AG20443 (cell line): ENCODE measurements around the gene MTCH1.
"Not testable (repeated sequence)": the region's sequence is repeated elsewhere in the genome, so short reads cannot be mapped to it uniquely, and the experiment has no call there.

Experiments used
- DNase-seq: peaks from one replicate; pipeline ENCODE4 v3.0.0; 2012; ENCODE audit warnings: low spot score, mixed read lengths

Gene MTCH1

DNA sequence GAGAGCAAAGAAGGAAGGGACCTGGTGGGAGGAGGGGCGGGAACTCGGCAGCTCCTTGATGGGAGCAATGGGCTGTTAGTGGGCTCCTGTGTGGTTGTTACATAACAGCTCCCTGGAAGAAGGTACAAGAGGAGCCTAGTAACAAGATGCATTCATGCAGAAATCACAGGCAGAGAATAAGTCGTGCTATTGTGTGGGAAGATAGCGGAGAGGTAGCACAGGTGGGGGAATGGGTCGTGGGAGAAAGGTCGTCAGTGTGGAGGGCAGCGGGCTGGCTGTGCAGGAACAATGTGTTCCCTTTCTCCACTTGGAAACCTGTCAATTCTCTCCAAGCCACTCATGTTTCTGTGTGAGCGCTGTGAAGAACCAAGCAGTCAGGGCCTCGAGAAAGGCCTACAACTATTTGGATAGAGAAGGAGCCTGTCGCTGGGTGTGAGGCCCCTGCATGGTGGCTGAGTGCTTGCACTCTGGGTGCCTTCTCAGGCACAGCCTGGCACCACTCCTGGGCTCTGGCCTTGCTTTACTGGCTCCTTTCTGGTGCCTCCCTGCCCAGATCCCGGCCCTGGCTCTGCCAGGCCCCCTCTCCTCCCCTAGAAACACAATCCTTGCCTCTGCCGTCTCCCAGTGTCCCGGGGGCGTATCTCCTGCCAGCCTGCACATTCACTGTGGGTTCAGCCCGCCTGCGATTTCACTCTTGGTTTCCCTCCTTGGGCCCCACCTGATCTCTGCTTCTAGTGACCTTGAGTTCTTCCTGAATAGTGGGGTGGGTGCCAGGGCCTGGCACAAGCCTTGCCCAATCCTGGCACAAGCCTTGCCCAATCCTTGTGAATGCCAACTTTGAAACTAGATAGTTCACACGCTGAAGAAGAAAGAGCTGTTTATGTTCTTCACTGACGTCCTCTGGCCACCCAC, 12.1 kb upstream of the MTCH1 start:
- no peak for DNase-seq

DNA sequence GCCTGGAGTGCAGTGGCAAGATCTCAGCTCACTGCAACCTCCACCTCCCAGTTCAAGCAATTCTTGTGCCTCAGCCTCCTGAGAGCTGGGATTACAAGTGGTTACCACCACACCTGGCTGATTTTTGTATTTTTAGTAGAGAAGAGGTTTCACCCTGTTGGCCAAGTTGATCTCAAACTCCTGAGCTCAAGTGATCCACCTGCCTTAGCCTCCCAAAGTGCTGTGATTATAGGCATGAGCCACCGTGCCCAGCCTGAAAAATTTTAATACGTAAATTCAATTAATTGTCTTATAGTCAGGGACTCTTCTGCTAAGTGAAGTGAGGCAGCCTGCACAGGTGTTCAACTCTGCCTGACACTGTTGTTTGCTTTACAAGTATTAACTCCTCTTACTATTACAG, 4.4 kb upstream of the MTCH1 start:
- not testable (repeated sequence) for DNase-seq

- DNase-seq, result no peak
Observed at GRCh38 chr6:36989264-36989663, 3.3 kb upstream of the MTCH1 start.

GRCh38 chr6:36986704-36987047, 680 bp upstream of the MTCH1 start:
- DNase-seq, result no peak

DNA sequence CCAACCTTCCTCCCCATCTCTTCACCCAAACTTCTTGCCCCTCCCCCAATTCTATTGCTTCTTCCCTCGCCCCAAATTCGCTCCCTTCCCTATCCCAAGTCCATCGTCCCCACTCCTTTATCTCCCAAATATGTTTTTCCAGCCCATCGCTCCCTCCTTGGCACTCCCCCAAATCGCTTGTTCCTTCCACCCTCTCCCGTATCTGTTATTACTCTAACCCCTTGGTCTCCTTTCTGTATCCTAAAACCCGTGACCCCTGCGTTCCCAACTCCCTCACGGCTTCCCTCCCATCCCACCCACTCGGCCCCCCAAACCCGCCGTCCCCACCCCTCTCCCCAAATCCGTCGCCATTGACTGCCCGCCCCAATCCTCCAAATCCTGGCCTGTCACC, 584 bp downstream of the MTCH1 start:
- no peak for DNase-seq

GRCh38 chr6:36984581-36985416, 1.2 kb downstream of the MTCH1 start:
- peak; percentile 71 for DNase-seq

- no peak for DNase-seq
Observed at GRCh38 chr6:36983538-36983937, 2.5 kb downstream of the MTCH1 start.

DNA sequence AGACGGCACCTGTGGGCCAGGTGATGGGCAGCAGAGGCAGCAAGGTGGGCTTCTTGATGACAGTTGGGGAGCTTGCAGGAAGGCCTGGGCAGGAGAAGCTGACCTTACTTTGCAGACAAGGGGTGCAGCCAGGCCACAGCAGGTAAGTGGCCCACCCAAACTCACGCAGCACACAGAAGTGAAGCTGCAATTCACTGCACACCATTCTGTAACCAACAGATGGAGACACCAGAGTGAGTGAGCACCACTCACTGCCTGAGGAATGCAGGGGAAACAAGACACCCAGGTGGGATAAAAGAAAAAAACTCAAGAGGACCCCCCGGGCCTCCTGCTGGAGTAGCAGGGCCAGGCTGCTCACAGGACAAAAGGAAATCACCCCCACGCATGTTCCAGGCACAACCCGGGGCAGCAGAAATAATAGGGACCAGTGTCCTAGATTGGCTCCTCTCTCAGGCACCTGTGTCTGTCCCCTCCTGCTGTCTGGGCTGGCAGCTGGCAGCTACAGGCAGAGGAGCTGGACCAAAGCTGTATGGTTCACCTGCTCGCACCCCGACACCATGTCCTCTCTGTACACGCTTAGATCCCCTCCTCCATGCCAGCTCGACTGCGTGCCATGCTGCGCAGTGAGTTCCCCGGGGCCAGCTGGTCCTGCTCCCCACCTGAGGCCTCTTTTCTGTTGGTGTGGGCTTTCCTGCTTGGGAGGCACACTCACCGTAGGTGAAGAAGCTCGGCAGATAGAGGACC, 4.9 kb downstream of the MTCH1 start:
- DNase-seq, result no peak

- DNase-seq, result no peak
Observed at GRCh38 chr6:36980129-36980528, 5.9 kb downstream of the MTCH1 start.

GRCh38 chr6:36979347-36979742, 6.7 kb downstream of the MTCH1 start:
- peak; percentile 86 for DNase-seq

GRCh38 chr6:36978421-36979346, 7.3 kb downstream of the MTCH1 start:
- no peak for DNase-seq

GRCh38 chr6:36977470-36977941, 8.5 kb downstream of the MTCH1 start:
- DNase-seq, result no peak

- no peak for DNase-seq
Observed at GRCh38 chr6:36976931-36977330, 9.1 kb downstream of the MTCH1 start.

- DNase-seq, result no peak
Observed at GRCh38 chr6:36976509-36976908, 9.5 kb downstream of the MTCH1 start.

DNA sequence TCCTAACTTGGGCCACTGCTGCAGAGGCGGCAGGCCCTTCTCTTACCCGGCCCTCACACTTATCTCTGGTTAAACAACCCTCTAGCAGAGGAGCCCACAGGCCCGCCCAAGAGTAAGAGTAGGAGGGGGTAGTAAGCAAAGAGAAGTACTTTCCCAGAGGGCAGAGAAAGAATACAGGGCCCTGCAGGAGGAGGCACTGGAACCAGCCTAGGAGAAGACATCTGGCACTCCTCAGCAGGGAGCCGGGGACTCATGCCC, 10.1 kb downstream of the MTCH1 start:
- DNase-seq, result no peak

DNA sequence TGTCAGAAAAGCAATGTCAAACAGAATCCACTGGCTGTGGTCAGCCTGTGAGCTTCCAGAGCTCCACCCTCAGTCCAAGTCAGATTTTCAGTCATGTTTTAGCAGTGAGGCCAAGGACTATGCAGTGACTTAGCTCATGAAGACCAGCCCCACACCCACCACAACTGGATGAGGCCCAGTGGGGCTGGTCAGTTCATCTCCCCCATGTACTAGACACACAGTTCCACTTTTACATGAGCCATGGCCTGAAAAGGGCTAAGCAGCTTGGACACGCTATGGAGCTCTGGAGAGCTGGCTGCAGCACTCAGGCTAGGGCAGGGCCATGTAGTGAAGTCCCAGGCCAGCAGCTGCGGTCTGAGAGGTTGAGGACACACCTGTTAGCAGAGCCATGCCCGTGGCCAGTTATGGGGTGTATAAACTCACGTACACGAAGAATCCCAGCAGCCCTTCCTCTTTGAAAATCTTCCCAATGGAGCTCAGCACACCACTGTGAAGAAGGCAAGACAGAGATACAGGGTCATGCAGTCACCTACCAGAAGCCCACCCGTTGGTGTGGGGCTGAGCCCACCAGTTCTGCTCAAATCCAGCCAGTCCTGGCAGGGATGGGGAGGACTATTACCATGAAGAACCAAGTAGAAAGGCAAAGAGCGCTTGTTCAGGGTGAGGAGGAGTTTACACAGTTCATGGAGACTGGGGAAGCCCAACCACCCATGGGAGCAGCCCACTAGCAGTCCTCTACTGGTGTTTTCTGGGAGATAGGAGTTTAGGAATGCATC, 10.6 kb downstream of the MTCH1 start:
- no peak for DNase-seq

DNA sequence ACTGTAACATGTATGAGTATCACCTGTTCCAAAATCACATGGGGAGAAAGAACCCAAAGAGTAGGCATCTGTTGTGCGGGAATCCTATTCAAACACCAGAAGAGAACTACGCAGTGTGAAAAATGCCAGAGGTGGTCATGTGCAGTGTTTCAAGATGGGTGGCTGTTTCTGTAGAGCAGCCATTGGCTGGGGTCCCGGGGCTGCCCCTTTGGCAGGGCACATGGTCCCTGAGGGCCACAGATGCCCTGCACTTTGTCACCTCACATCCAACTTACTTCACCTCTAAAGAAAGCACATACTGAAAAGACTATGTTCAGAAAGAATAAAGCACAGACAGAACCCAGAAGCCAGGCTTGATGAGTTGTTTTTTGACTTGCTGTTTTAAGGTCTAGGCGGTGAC, 12.3 kb downstream of the MTCH1 start:
- DNase-seq, result no peak

GRCh38 chr6:36973190-36973589, 12.8 kb downstream of the MTCH1 start:
- no peak for DNase-seq

- DNase-seq, result no peak
Observed at GRCh38 chr6:36971921-36972673, 13.9 kb downstream of the MTCH1 start.
